ENCODE measurements around the gene FCHSD2.

- TF ChIP-seq EZH2 (IDR thresholded peaks at IDR 0.05; ENCODE audit: insufficient read depth, poor library complexity, severe bottlenecking): no peak
- TF ChIP-seq EZH2phosphoT487 (IDR thresholded peaks at IDR 0.05; ENCODE audit: insufficient read depth, low read depth): no peak
Observed at GRCh38 chr11:72792437-72793021, 349.6 kb downstream of the FCHSD2 start.

All from GM23248 (cell line).